HEK293T (cell line): ENCODE measurements around the gene CACTIN.

ENCODE experiments used
- ARNT ChIP-seq: fragments of 450-650 bp; IDR thresholded peaks from 2 replicates; pipeline ENCODE4 v1.6.1; 2017; ENCODE audit warnings: mild to moderate bottlenecking
- BHLHE40 ChIP-seq: fragments of 450-650 bp; IDR thresholded peaks from 2 replicates; pipeline ENCODE4 v1.6.1; 2016; ENCODE audit warnings: mild to moderate bottlenecking, moderate library complexity, borderline replicate concordance
- CTBP1 ChIP-seq: fragments of 450-650 bp; IDR thresholded peaks from 2 replicates; pipeline ENCODE4 v1.6.1; 2016; ENCODE audit warnings: borderline replicate concordance
- ELF4 ChIP-seq: fragments of 450-650 bp; IDR thresholded peaks from 2 replicates; pipeline ENCODE4 v1.6.1; 2017; ENCODE audit warnings: antibody characterized with exemption
- FOXA1 ChIP-seq: fragments of 450-650 bp; IDR thresholded peaks from 2 replicates; pipeline ENCODE4 v1.6.1; 2016; ENCODE audit warnings: mild to moderate bottlenecking
- FOXK2 ChIP-seq: fragments of 450-650 bp; IDR thresholded peaks from 2 replicates; pipeline ENCODE4 v1.6.1; 2016; ENCODE audit warnings: mild to moderate bottlenecking
- FOXM1 ChIP-seq: fragments of 450-650 bp; IDR thresholded peaks from 2 replicates; pipeline ENCODE4 v1.6.1; 2017; ENCODE audit warnings: mild to moderate bottlenecking, borderline replicate concordance
- LEF1 ChIP-seq: fragments of 450-650 bp; IDR thresholded peaks from 2 replicates; pipeline ENCODE4 v1.6.1; 2017; ENCODE audit warnings: mild to moderate bottlenecking, borderline replicate concordance
- NFRKB ChIP-seq: fragments of 450-650 bp; IDR thresholded peaks from 2 replicates; pipeline ENCODE4 v1.6.1; 2016; ENCODE audit warnings: mild to moderate bottlenecking, moderate library complexity
- SP1 ChIP-seq: fragments of 450-650 bp; IDR thresholded peaks from 2 replicates; pipeline ENCODE4 v1.6.1; 2017
- TARDBP ChIP-seq: fragments of 450-650 bp; IDR thresholded peaks from 2 replicates; pipeline ENCODE4 v1.6.1; 2016
- ZNF384 ChIP-seq: fragments of 450-650 bp; IDR thresholded peaks from 2 replicates; pipeline ENCODE4 v1.6.1; 2016
- TF ChIP-seq, protein P1 (sequence below): fragments of 450-650 bp; IDR thresholded peaks from 2 replicates; pipeline ENCODE4 v1.6.1; 2016

DNA sequence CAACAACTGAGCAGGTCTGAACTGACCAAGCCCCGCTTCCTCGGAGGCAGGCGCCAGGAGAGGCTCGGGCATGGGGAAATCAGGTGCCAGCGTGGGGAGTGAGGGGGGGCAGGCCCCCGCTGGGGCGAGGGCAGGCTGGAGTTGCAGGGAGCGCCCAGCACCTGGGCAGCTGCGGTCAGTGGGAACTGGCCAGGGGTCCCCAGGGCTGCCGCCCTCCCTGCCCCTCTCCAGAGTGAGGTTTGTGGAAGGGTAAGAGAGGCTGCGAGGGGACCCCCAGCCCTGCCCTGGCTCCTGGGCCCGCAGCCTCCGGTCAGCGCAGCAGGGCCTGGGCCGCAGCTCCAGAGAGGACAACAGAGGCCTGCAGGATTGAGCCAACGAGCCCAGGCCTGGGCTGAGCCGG, 41.2 kb upstream of the CACTIN start:
- TF ChIP-seq FOXA1: no peak
- no peak for TF ChIP-seq ARNT
- no peak for TF ChIP-seq SP1
- no peak for TF ChIP-seq TARDBP
- TF ChIP-seq ELF4: no peak
- no peak for TF ChIP-seq FOXK2
- TF ChIP-seq CTBP1: no peak
- TF ChIP-seq FOXM1: no peak
- TF ChIP-seq LEF1: no peak
- TF ChIP-seq BHLHE40: no peak
- no peak for TF ChIP-seq ZNF384
- no peak for TF ChIP-seq NFRKB
- TF ChIP-seq, protein P1, sequence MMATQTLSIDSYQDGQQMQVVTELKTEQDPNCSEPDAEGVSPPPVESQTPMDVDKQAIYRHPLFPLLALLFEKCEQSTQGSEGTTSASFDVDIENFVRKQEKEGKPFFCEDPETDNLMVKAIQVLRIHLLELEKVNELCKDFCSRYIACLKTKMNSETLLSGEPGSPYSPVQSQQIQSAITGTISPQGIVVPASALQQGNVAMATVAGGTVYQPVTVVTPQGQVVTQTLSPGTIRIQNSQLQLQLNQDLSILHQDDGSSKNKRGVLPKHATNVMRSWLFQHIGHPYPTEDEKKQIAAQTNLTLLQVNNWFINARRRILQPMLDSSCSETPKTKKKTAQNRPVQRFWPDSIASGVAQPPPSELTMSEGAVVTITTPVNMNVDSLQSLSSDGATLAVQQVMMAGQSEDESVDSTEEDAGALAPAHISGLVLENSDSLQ: no peak
